Adrenal gland (tissue), 5 donors: ENCODE data around the gene PRL.

ENCODE experiments used
- POLR2A ChIP-seq, 2 donors: fragments of 450-650 bp; IDR thresholded peaks; one replicate each; pipeline ENCODE4 v1.6.1; 2017; ENCODE audit warnings: antibody characterized with exemption in 2 of 2, mild to moderate bottlenecking in 2 of 2, moderate library complexity in 1 of 2
- TF ChIP-seq, protein P1 (sequence below), 6 experiments: fragments of 450-650 bp in 4 of 6; fragments of 200-600 bp in 2 of 6; sonication (generic) in 1 of 6; IDR thresholded peaks; 1 replicate in 5 of 6; 2 replicates in 1 of 6; pipeline versions ENCODE4 v1.5.1 to v1.8.0; 2016 to 2021; ENCODE audit warnings: antibody characterized with exemption in 6 of 6, mild to moderate bottlenecking in 2 of 6, moderate library complexity in 1 of 6
- donor health status: DM: no; HTN: no; CAD: no.

DNA sequence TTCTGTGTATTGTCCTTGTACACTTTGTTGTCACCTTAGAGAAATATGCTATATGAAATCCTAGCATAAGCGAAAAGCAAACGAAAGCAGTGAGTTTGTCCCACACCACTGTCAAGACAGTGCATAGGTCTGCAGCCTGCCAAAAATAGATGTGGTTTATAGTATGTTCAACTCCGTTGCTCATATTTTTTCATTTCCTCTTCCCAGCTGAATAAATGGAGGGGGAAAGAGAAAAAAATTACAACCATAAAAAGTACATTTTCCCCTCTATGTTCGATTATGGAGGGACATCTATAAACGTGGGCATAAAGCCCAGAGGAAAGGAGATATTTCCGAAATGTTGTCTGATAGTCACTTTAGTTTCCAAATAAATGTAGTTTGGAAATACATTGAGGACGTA is 25.8 kb downstream of the PRL start:
- TF ChIP-seq, protein P1, sequence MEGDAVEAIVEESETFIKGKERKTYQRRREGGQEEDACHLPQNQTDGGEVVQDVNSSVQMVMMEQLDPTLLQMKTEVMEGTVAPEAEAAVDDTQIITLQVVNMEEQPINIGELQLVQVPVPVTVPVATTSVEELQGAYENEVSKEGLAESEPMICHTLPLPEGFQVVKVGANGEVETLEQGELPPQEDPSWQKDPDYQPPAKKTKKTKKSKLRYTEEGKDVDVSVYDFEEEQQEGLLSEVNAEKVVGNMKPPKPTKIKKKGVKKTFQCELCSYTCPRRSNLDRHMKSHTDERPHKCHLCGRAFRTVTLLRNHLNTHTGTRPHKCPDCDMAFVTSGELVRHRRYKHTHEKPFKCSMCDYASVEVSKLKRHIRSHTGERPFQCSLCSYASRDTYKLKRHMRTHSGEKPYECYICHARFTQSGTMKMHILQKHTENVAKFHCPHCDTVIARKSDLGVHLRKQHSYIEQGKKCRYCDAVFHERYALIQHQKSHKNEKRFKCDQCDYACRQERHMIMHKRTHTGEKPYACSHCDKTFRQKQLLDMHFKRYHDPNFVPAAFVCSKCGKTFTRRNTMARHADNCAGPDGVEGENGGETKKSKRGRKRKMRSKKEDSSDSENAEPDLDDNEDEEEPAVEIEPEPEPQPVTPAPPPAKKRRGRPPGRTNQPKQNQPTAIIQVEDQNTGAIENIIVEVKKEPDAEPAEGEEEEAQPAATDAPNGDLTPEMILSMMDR (IDR thresholded peaks at IDR 0.05) = no peak
- no peak for TF ChIP-seq POLR2A (IDR thresholded peaks at IDR 0.05)
